Neural cell (in vitro differentiated cells): ENCODE measurements around the gene PTPN13. TPM values are rescaled to one million over a fixed set of nuclear protein-coding genes. Genes with fewer than 3 reads are reported as not detected.
A peak's percentile ranks its signal among the peaks of the same experiment; 100 is the strongest.

Source experiments
- H2AFZ ChIP-seq: fragments of 200-600, 300-800 bp; sonication (generic), shearing (Covaris generic); 2 replicates; pipeline ENCODE4 v1.6.0; 2014; ENCODE audit warnings: low read depth, mild to moderate bottlenecking, antibody characterized with exemption, low read length, moderate library complexity
- H3F3A ChIP-seq: fragments of 200-600 bp; shearing (Covaris generic); 2 replicates; pipeline ENCODE4 v1.6.1; 2016; ENCODE audit warnings: mild to moderate bottlenecking, moderate library complexity, mixed read lengths, antibody characterized with exemption, low read length; ENCODE audit not compliant: insufficient read depth, poor library complexity, severe bottlenecking
- H3K27ac ChIP-seq: fragments of 200-600, 300-800 bp; sonication (generic), shearing (Covaris generic); 2 replicates; pipeline ENCODE4 v1.5.1; 2014; ENCODE audit warnings: mild to moderate bottlenecking, low read length, moderate library complexity
- H3K27me3 ChIP-seq: fragments of 300-800, 200-600 bp; sonication (generic), shearing (Covaris generic); 2 replicates; pipeline ENCODE4 v1.6.0; 2014; ENCODE audit warnings: mild to moderate bottlenecking, low read depth, low read length, moderate library complexity; ENCODE audit not compliant: insufficient read depth
- H3K36me3 ChIP-seq: fragments of 300-800, 200-600 bp; sonication (generic), shearing (Covaris generic); 2 replicates; pipeline ENCODE4 v1.5.1; 2014; ENCODE audit warnings: mild to moderate bottlenecking, antibody characterized with exemption, low read length, moderate library complexity; ENCODE audit not compliant: insufficient read depth
- H3K4me2 ChIP-seq: fragments of 300-800, 200-600 bp; sonication (generic), shearing (Covaris generic); 2 replicates; pipeline ENCODE4 v1.6.0; 2014; ENCODE audit warnings: mild to moderate bottlenecking, low read length
- H3K4me3 ChIP-seq: fragments of 300-800, 200-600 bp; sonication (generic), shearing (Covaris generic); 2 replicates; pipeline ENCODE4 v1.5.1; 2014; ENCODE audit warnings: mild to moderate bottlenecking, low read length, moderate library complexity
- H3K79me2 ChIP-seq: fragments of 200-600 bp; shearing (Covaris generic); replicated peaks from 2 replicates; pipeline ENCODE4 v1.6.0; 2014; ENCODE audit warnings: mild to moderate bottlenecking, low read length, moderate library complexity; ENCODE audit not compliant: insufficient read depth
- H3K9ac ChIP-seq: fragments of 300-800, 200-600 bp; sonication (generic), shearing (Covaris generic); 2 replicates; pipeline ENCODE4 v1.6.1; 2016; ENCODE audit warnings: mild to moderate bottlenecking, low read length, mixed read lengths
- H3K9me2 ChIP-seq: fragments of 200-600 bp; shearing (Covaris generic); 2 replicates; pipeline ENCODE4 v1.6.1; 2016; ENCODE audit warnings: mild to moderate bottlenecking, low read length, mixed read lengths; ENCODE audit not compliant: insufficient read depth
- H3K9me3 ChIP-seq: fragments of 200-600, 300-800 bp; sonication (generic), shearing (Covaris generic); 2 replicates; pipeline ENCODE4 v1.6.1; 2016; ENCODE audit warnings: mild to moderate bottlenecking, mixed run types, low read length, moderate library complexity, mixed read lengths
- H4K20me1 ChIP-seq: fragments of 200-600 bp; shearing (Covaris generic); 2 replicates; pipeline ENCODE4 v1.6.1; 2016; ENCODE audit warnings: mild to moderate bottlenecking, mixed run types; ENCODE audit not compliant: insufficient read depth
- CTCF ChIP-seq: fragments of 450-650 bp; IDR thresholded peaks from 2 replicates; pipeline ENCODE4 v1.5.1; 2014; ENCODE audit warnings: antibody characterized with exemption, mild to moderate bottlenecking, moderate library complexity; ENCODE audit not compliant: poor library complexity, severe bottlenecking
- EP300 ChIP-seq: fragments of 450-650 bp; conservative IDR thresholded peaks from 2 replicates; pipeline ENCODE4 v1.6.1; 2014; ENCODE audit warnings: antibody characterized with exemption, mild to moderate bottlenecking, moderate library complexity; ENCODE audit not compliant: poor library complexity, severe bottlenecking
- EZH2 ChIP-seq: fragments of 200-600, 300-800 bp; shearing (Covaris generic), sonication (generic); IDR thresholded peaks from 2 replicates; pipeline ENCODE4 v1.6.1; 2014; ENCODE audit warnings: antibody characterized with exemption, low read length, borderline replicate concordance, mild to moderate bottlenecking; ENCODE audit not compliant: insufficient read depth, poor library complexity, severe bottlenecking
- MXI1 ChIP-seq: fragments of 450-650 bp; conservative IDR thresholded peaks from 2 replicates; pipeline ENCODE4 v1.6.1; 2014; ENCODE audit warnings: antibody characterized with exemption, mild to moderate bottlenecking; ENCODE audit not compliant: poor library complexity, severe bottlenecking
- POLR2AphosphoS5 ChIP-seq: IDR thresholded peaks from 2 replicates; pipeline ENCODE4 v1.6.1; 2012
- RAD21 ChIP-seq: fragments of 450-650 bp; conservative IDR thresholded peaks from 2 replicates; pipeline ENCODE4 v1.6.1; 2014; ENCODE audit warnings: antibody characterized with exemption, mild to moderate bottlenecking, moderate library complexity
- REST ChIP-seq: IDR thresholded peaks from 2 replicates; pipeline ENCODE4 v1.6.1; 2012; ENCODE audit warnings: borderline replicate concordance
- SMC3 ChIP-seq: fragments of 450-650 bp; conservative IDR thresholded peaks from 2 replicates; pipeline ENCODE4 v1.6.1; 2014; ENCODE audit warnings: antibody characterized with exemption, mild to moderate bottlenecking, moderate library complexity; ENCODE audit not compliant: poor library complexity
- TAF1 ChIP-seq: IDR thresholded peaks from 2 replicates; pipeline ENCODE4 v1.6.1; 2012; ENCODE audit warnings: low read depth
- polyA minus RNA-seq: library from RNA; depleted of rRNA, polyadenylated mRNA; stranded (reverse); fragments of >200 nt; gene quantifications from 2 replicates; pipeline ENCODE4 v1.2.3, GENCODE V29; 2014
- polyA plus RNA-seq: library from polyadenylated mRNA; depleted of rRNA; stranded (reverse); fragments of >200 nt; gene quantifications from 2 replicates; pipeline ENCODE4 v1.2.3, GENCODE V29; 2014

PTPN13 gene
- 4.7 and 6.7 TPM in 2 replicates for polyA plus RNA-seq
- 19.5 and 20.3 TPM in 2 replicates for polyA minus RNA-seq

GRCh38 chr4:86593688-86594558 lies at the start of gene PTPN13:
PTPN13 (plus strand) TSS chr4:86594315; CDS start chr4:86635257, 40,942 bp downstream.
- Histone ChIP-seq H3K27ac (peak within 1 kb of the TSS; percentile 59), H3K4me3 (peak within 1 kb of the TSS; percentile 91), H3K9me3 (no peaks in the 10 kb centered on the region), H3F3A (peaks cover 7% of the 10 kb centered on the region), H2AFZ (peak within 1 kb of the TSS; percentile 41), H3K27me3 (no peaks in the 10 kb centered on the region), H4K20me1 (no peaks in the 10 kb centered on the region), H3K9me2 (no peaks in the 10 kb centered on the region), H3K79me2 (peaks cover 44% of the 10 kb centered on the region), H3K4me2 (peak within 1 kb of the TSS; percentile 46), H3K36me3 (no peaks in the 10 kb centered on the region), H3K9ac (peak within 1 kb of the TSS; percentile 51)
- TF ChIP-seq MXI1 (peak; percentile 80), RAD21 (no peak), REST (no peak), CTCF (peak; percentile 33), EP300 (peak; percentile 21), EZH2 (no peak), POLR2AphosphoS5 (peak; percentile 51), TAF1 (peak; percentile 55), SMC3 (no peak)

- H3K79me2 ChIP-seq = no peaks in the 10 kb centered on the region
- no peaks in the 10 kb centered on the region for H3K36me3 ChIP-seq
- H3K9ac ChIP-seq = no peak overlapping the region
- no peaks in the 10 kb centered on the region for H4K20me1 ChIP-seq
- H2AFZ ChIP-seq = no peak overlapping the region
- H3K4me2 ChIP-seq = no peak overlapping the region
- TF ChIP-seq POLR2AphosphoS5 (no peak), REST (no peak), CTCF (no peak), TAF1 (no peak), MXI1 (no peak), EP300 (no peak)
- H3K4me3 ChIP-seq = no peak overlapping the region
- H3K9me2 ChIP-seq = no peaks in the 10 kb centered on the region
- no peaks in the 10 kb centered on the region for H3K27me3 ChIP-seq
- H3K9me3 ChIP-seq = no peaks in the 10 kb centered on the region
- no peak overlapping the region for H3K27ac ChIP-seq
- H3F3A ChIP-seq = no peaks in the 10 kb centered on the region
Observed at GRCh38 chr4:86547140-86547539, 47.0 kb upstream of the PTPN13 start.
